GM23338 (cell line): ENCODE measurements around the gene CYP24A1. TPM values are rescaled to one million over a fixed set of nuclear protein-coding genes. Genes with fewer than 3 reads are reported as not detected.

Experiments
- CREB1 ChIP-seq: fragments of 250-450 bp; sonication (Bioruptor Pico); IDR thresholded peaks from 2 replicates; pipeline ENCODE4 v1.5.0; 2020; ENCODE audit warnings: low read depth, mild to moderate bottlenecking, moderate library complexity
- EZH2phosphoT487 ChIP-seq: fragments of 200-600 bp; sonication (generic); IDR thresholded peaks from one replicate; pipeline ENCODE4 v1.8.1; 2018; ENCODE audit warnings: antibody characterized with exemption; ENCODE audit not compliant: unreplicated experiment
- JUNB ChIP-seq: IDR thresholded peaks from one replicate; pipeline ENCODE4 v1.6.1; 2016; ENCODE audit warnings: antibody characterized with exemption; ENCODE audit not compliant: unreplicated experiment
- NANOG ChIP-seq: IDR thresholded peaks from 2 replicates; pipeline ENCODE4 v1.6.1; 2016; ENCODE audit warnings: antibody characterized with exemption, borderline replicate concordance
- STAT1 ChIP-seq: IDR thresholded peaks from one replicate; pipeline ENCODE4 v1.6.1; 2016; ENCODE audit warnings: antibody characterized with exemption; ENCODE audit not compliant: unreplicated experiment
- ZNF114 ChIP-seq: fragments of 250-450 bp; sonication (Bioruptor Pico); IDR thresholded peaks from 2 replicates; pipeline ENCODE4 v1.5.0; 2020; ENCODE audit warnings: mild to moderate bottlenecking, moderate library complexity
- polyA plus RNA-seq: library from polyadenylated mRNA; unstranded; fragments of >200 nt; fragmentation: Nextera tagmentation; extraction: Ambion mirVana; gene quantifications from 2 replicates; pipeline ENCODE4 v1.2.1, GENCODE V29; 2016
- total RNA-seq: library from RNA; depleted of rRNA; stranded (reverse); fragments of >200 nt; shearing (Covaris generic); gene quantifications from 2 replicates; pipeline ENCODE4 v1.2.3, GENCODE V29; 2014
- TF ChIP-seq, protein P1 (sequence below): fragments of 250-450 bp; sonication (Bioruptor Pico); IDR thresholded peaks from 2 replicates; pipeline ENCODE4 v1.5.0; 2020; ENCODE audit warnings: mild to moderate bottlenecking, moderate library complexity
- TF ChIP-seq, protein P2 (sequence below): IDR thresholded peaks from one replicate; pipeline ENCODE4 v1.6.1; 2018; ENCODE audit warnings: antibody characterized with exemption; ENCODE audit not compliant: unreplicated experiment
- TF ChIP-seq, protein P3 (sequence below), 2 experiments: fragments of 200-600 bp in 1 of 2; sonication (generic) in 1 of 2; conservative IDR thresholded peaks; 2 replicates each; pipeline versions ENCODE4 v1.5.1 to v1.6.1; 2016 to 2017; ENCODE audit warnings: antibody characterized with exemption in 2 of 2, low read depth in 2 of 2, mild to moderate bottlenecking in 2 of 2, moderate library complexity in 1 of 2
- TF ChIP-seq, protein P4 (sequence below): IDR thresholded peaks from 2 replicates; pipeline ENCODE4 v1.6.1; 2016; ENCODE audit warnings: antibody characterized with exemption

The CYP24A1 gene
- total and polyA plus RNA-seq, 2 experiments from 2014 or later: 0.10 TPM; not detected in 1

DNA sequence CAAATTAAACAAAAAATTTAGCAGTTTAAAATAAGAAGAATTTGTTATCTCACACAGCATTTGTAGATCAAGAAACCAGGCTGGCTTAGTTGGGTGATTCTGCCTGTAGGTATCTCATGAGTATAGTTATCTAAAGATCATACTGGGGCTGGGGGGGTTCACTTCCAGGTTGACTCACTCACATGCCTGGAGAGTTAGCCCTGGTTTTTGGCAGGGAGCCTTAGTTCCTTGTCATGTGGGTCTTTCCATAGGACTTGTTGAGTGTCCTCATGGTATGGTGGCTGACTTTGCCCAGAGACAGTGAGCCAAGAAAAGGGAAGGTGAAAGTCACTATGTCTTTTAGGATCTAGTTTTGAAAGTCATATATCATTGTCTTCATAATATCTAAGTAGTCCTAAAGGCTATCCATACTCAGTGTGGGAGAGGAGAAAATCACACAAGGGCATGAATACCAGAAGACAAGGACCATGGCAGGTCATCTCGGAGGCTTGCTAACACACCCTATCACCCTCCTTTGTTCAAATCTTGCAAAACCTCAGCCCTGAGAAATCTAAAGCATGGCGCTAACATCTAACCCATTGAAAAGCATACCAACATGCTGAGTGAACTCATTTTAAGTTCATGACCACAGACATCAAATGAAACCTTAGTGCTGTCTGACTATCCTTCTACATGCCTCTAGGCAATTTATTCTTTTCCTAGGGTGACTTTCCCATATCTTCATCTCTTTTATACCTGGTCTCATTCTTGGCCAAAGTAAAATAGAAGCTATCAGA, 39.2 kb downstream of the CYP24A1 start (continued):
- TF ChIP-seq, protein P1, sequence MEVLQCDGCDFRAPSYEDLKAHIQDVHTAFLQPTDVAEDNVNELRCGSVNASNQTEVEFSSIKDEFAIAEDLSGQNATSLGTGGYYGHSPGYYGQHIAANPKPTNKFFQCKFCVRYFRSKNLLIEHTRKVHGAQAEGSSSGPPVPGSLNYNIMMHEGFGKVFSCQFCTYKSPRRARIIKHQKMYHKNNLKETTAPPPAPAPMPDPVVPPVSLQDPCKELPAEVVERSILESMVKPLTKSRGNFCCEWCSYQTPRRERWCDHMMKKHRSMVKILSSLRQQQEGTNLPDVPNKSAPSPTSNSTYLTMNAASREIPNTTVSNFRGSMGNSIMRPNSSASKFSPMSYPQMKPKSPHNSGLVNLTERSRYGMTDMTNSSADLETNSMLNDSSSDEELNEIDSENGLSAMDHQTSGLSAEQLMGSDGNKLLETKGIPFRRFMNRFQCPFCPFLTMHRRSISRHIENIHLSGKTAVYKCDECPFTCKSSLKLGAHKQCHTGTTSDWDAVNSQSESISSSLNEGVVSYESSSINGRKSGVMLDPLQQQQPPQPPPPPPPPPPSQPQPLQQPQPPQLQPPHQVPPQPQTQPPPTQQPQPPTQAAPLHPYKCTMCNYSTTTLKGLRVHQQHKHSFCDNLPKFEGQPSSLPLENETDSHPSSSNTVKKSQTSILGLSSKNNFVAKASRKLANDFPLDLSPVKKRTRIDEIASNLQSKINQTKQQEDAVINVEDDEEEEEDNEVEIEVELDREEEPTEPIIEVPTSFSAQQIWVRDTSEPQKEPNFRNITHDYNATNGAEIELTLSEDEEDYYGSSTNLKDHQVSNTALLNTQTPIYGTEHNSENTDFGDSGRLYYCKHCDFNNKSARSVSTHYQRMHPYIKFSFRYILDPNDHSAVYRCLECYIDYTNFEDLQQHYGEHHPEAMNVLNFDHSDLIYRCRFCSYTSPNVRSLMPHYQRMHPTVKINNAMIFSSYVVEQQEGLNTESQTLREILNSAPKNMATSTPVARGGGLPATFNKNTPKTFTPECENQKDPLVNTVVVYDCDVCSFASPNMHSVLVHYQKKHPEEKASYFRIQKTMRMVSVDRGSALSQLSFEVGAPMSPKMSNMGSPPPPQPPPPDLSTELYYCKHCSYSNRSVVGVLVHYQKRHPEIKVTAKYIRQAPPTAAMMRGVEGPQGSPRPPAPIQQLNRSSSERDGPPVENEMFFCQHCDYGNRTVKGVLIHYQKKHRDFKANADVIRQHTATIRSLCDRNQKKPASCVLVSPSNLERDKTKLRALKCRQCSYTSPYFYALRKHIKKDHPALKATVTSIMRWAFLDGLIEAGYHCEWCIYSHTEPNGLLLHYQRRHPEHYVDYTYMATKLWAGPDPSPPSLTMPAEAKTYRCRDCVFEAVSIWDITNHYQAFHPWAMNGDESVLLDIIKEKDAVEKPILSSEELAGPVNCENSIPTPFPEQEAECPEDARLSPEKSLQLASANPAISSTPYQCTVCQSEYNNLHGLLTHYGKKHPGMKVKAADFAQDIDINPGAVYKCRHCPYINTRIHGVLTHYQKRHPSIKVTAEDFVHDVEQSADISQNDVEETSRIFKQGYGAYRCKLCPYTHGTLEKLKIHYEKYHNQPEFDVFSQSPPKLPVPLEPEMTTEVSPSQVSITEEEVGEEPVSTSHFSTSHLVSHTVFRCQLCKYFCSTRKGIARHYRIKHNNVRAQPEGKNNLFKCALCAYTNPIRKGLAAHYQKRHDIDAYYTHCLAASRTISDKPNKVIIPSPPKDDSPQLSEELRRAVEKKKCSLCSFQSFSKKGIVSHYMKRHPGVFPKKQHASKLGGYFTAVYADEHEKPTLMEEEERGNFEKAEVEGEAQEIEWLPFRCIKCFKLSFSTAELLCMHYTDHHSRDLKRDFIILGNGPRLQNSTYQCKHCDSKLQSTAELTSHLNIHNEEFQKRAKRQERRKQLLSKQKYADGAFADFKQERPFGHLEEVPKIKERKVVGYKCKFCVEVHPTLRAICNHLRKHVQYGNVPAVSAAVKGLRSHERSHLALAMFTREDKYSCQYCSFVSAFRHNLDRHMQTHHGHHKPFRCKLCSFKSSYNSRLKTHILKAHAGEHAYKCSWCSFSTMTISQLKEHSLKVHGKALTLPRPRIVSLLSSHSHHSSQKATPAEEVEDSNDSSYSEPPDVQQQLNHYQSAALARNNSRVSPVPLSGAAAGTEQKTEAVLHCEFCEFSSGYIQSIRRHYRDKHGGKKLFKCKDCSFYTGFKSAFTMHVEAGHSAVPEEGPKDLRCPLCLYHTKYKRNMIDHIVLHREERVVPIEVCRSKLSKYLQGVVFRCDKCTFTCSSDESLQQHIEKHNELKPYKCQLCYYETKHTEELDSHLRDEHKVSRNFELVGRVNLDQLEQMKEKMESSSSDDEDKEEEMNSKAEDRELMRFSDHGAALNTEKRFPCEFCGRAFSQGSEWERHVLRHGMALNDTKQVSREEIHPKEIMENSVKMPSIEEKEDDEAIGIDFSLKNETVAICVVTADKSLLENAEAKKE (CRISPR knock-in tag): no peak
- TF ChIP-seq STAT1: no peak
- no peak for TF ChIP-seq CREB1 (CRISPR knock-in tag)
- TF ChIP-seq, protein P2, sequence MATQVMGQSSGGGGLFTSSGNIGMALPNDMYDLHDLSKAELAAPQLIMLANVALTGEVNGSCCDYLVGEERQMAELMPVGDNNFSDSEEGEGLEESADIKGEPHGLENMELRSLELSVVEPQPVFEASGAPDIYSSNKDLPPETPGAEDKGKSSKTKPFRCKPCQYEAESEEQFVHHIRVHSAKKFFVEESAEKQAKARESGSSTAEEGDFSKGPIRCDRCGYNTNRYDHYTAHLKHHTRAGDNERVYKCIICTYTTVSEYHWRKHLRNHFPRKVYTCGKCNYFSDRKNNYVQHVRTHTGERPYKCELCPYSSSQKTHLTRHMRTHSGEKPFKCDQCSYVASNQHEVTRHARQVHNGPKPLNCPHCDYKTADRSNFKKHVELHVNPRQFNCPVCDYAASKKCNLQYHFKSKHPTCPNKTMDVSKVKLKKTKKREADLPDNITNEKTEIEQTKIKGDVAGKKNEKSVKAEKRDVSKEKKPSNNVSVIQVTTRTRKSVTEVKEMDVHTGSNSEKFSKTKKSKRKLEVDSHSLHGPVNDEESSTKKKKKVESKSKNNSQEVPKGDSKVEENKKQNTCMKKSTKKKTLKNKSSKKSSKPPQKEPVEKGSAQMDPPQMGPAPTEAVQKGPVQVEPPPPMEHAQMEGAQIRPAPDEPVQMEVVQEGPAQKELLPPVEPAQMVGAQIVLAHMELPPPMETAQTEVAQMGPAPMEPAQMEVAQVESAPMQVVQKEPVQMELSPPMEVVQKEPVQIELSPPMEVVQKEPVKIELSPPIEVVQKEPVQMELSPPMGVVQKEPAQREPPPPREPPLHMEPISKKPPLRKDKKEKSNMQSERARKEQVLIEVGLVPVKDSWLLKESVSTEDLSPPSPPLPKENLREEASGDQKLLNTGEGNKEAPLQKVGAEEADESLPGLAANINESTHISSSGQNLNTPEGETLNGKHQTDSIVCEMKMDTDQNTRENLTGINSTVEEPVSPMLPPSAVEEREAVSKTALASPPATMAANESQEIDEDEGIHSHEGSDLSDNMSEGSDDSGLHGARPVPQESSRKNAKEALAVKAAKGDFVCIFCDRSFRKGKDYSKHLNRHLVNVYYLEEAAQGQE: no peak
- TF ChIP-seq, protein P3, sequence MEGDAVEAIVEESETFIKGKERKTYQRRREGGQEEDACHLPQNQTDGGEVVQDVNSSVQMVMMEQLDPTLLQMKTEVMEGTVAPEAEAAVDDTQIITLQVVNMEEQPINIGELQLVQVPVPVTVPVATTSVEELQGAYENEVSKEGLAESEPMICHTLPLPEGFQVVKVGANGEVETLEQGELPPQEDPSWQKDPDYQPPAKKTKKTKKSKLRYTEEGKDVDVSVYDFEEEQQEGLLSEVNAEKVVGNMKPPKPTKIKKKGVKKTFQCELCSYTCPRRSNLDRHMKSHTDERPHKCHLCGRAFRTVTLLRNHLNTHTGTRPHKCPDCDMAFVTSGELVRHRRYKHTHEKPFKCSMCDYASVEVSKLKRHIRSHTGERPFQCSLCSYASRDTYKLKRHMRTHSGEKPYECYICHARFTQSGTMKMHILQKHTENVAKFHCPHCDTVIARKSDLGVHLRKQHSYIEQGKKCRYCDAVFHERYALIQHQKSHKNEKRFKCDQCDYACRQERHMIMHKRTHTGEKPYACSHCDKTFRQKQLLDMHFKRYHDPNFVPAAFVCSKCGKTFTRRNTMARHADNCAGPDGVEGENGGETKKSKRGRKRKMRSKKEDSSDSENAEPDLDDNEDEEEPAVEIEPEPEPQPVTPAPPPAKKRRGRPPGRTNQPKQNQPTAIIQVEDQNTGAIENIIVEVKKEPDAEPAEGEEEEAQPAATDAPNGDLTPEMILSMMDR (conservative IDR thresholded peaks at IDR 0.05; ENCODE audit: low read depth in 2 of 2): no peak
- TF ChIP-seq JUNB: no peak
- TF ChIP-seq, protein P4, sequence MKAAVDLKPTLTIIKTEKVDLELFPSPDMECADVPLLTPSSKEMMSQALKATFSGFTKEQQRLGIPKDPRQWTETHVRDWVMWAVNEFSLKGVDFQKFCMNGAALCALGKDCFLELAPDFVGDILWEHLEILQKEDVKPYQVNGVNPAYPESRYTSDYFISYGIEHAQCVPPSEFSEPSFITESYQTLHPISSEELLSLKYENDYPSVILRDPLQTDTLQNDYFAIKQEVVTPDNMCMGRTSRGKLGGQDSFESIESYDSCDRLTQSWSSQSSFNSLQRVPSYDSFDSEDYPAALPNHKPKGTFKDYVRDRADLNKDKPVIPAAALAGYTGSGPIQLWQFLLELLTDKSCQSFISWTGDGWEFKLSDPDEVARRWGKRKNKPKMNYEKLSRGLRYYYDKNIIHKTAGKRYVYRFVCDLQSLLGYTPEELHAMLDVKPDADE: no peak
- no peak for TF ChIP-seq EZH2phosphoT487
- no peak for TF ChIP-seq ZNF114
- TF ChIP-seq NANOG: no peak
